GM12878 (cell line): ENCODE results near the gene NR1D2. TPM values are rescaled to one million over a fixed set of nuclear protein-coding genes. Genes with fewer than 3 reads are reported as not detected.

Source experiments
- ATAC-seq: fragments of 200-7000 bp; cut with Tn5 transposase; 3 replicates; pipeline ENCODE4 v1.9.1; 2020; ENCODE audit warnings: mild to moderate bottlenecking, moderate library complexity
- BruUV-seq: library from RNA; stranded (reverse); fragments of 400-500 nt; replicated peaks from 2 replicates; lab custom pipeline; 2021; lab: Mats Ljungman, UMichigan
- CTCF ChIA-PET: fragments of 300-600 bp; sonication (Branson Sonifier 250); formaldehyde crosslinking; extraction: SDS; loops from one replicate; lab custom pipeline; 2021; ENCODE audit warnings: inconsistent platforms; lab: Yijun Ruan, JAX
- POLR2A ChIA-PET: fragments of 350-600 bp; formaldehyde crosslinking; extraction: SDS; loops from one replicate; lab custom pipeline; 2021; ENCODE audit warnings: inconsistent platforms; lab: Charles Lee
- RAD21 ChIA-PET: fragments of 300-600 bp; sonication (Branson Sonifier 250); formaldehyde crosslinking; loops from one replicate; lab custom pipeline; 2023; ENCODE audit warnings: antibody characterized with exemption; ENCODE audit not compliant: unreplicated experiment; lab: Charles Lee
- SMC1A ChIA-PET: fragments of 300-600 bp; sonication (Branson Sonifier 250); formaldehyde crosslinking; loops from one replicate; lab custom pipeline; 2023; ENCODE audit not compliant: unreplicated experiment, uncharacterized antibody; lab: Charles Lee
- DNase-seq: peaks from one replicate; pipeline ENCODE4 v3.0.0-alpha.2; 2011; ENCODE audit warnings: low read depth, low spot score
- FAIRE-seq: peaks from 3 replicates; lab custom pipeline; 2011; peaks lifted over from hg19 to GRCh38; lab: Jason Lieb, UNC
- H2AFZ ChIP-seq: 2 replicates; pipeline ENCODE4 v1.6.0; 2011; ENCODE audit warnings: low read depth, low read length, control low read depth; ENCODE audit not compliant: control insufficient read depth
- H3K27ac ChIP-seq: 2 replicates; pipeline ENCODE4 v1.5.1; 2011; ENCODE audit warnings: control low read depth; ENCODE audit not compliant: control insufficient read depth, insufficient read depth
- H3K27me3 ChIP-seq, 2 experiments: replicated peaks in 1 of 2; 2 replicates each; pipeline versions ENCODE4 v1.6.0 to v1.6.1; 2011; ENCODE audit warnings: low read length in 1 of 2; ENCODE audit not compliant: control insufficient read depth in 2 of 2, insufficient read depth in 2 of 2
- H3K36me3 ChIP-seq, 2 experiments: 2 replicates each; pipeline ENCODE4 v1.5.1; 2011; ENCODE audit warnings: low read length in 1 of 2; ENCODE audit not compliant: control insufficient read depth in 2 of 2, insufficient read depth in 2 of 2
- H3K4me1 ChIP-seq: 2 replicates; pipeline ENCODE4 v1.6.1; 2011; ENCODE audit warnings: mild to moderate bottlenecking, low read length, moderate library complexity, mixed read lengths; ENCODE audit not compliant: control insufficient read depth, insufficient read depth
- H3K4me2 ChIP-seq: 2 replicates; pipeline ENCODE4 v1.6.0; 2011; ENCODE audit warnings: control low read depth; ENCODE audit not compliant: control insufficient read depth, insufficient read depth
- H3K4me3 ChIP-seq: fragments of 200-600 bp; sonication (generic); 2 replicates; pipeline ENCODE4 v1.5.1; 2016
- H3K79me2 ChIP-seq: 2 replicates; pipeline ENCODE4 v1.6.0; 2011; ENCODE audit warnings: low read length; ENCODE audit not compliant: control insufficient read depth, insufficient read depth
- H3K9ac ChIP-seq: 2 replicates; pipeline ENCODE4 v1.8.0; 2011; ENCODE audit warnings: low read length, control low read depth, mixed read lengths; ENCODE audit not compliant: control insufficient read depth, insufficient read depth
- H3K9me3 ChIP-seq: replicated peaks from 3 replicates; pipeline ENCODE4 v1.5.1; 2011; ENCODE audit warnings: mild to moderate bottlenecking, low read length; ENCODE audit not compliant: control insufficient read depth, insufficient read depth
- H4K20me1 ChIP-seq: 2 replicates; pipeline ENCODE4 v1.6.0; 2011; ENCODE audit not compliant: control insufficient read depth, insufficient read depth
- BCL11A ChIP-seq: IDR thresholded peaks from 2 replicates; pipeline ENCODE4 v1.6.1; 2011; ENCODE audit warnings: low read depth, low read length
- EED ChIP-seq: sonication (generic); IDR thresholded peaks from 2 replicates; pipeline ENCODE4 v1.6.1; 2016; ENCODE audit warnings: antibody characterized with exemption, low read depth
- IKZF1 ChIP-seq: fragments of 450-650 bp; conservative IDR thresholded peaks from 2 replicates; pipeline ENCODE4 v1.6.1; 2017; ENCODE audit warnings: antibody characterized with exemption, mild to moderate bottlenecking
- MXI1 ChIP-seq: fragments of 150-350 bp; IDR thresholded peaks from 2 replicates; pipeline ENCODE4 v1.6.1; 2011; ENCODE audit warnings: low read depth, mild to moderate bottlenecking, inconsistent platforms, low read length, improper control_type of control experiment
- NFYB ChIP-seq: IDR thresholded peaks from 2 replicates; pipeline ENCODE4 v1.6.1; 2011; ENCODE audit warnings: low read depth, mild to moderate bottlenecking, low read length, improper control_type of control experiment, moderate library complexity; ENCODE audit not compliant: insufficient read depth
- NR2F1 ChIP-seq: fragments of 450-650 bp; conservative IDR thresholded peaks from 2 replicates; pipeline ENCODE4 v1.6.1; 2017; ENCODE audit warnings: mild to moderate bottlenecking
- POLR2A ChIP-seq: IDR thresholded peaks from 2 replicates; pipeline ENCODE4 v1.6.1; 2011; ENCODE audit warnings: low read depth, mild to moderate bottlenecking, low read length
- RAD21 ChIP-seq: IDR thresholded peaks from 2 replicates; pipeline ENCODE4 v1.6.1; 2011; ENCODE audit warnings: mild to moderate bottlenecking, low read depth, low read length, moderate library complexity; ENCODE audit not compliant: insufficient read depth
- SIN3A ChIP-seq: IDR thresholded peaks from 2 replicates; pipeline ENCODE4 v1.6.1; 2012; ENCODE audit warnings: low read depth, low read length, improper control_type of control experiment
- SP1 ChIP-seq: IDR thresholded peaks from one replicate; pipeline ENCODE4 v1.6.1; 2011; ENCODE audit warnings: low read depth, low read length
- TAF1 ChIP-seq: IDR thresholded peaks from 2 replicates; pipeline ENCODE4 v1.6.1; 2011; ENCODE audit warnings: mild to moderate bottlenecking, low read depth, low read length, borderline replicate concordance
- TARDBP ChIP-seq: IDR thresholded peaks from 2 replicates; pipeline ENCODE4 v1.6.1; 2016; ENCODE audit warnings: borderline replicate concordance
- TCF12 ChIP-seq: IDR thresholded peaks from 2 replicates; pipeline ENCODE4 v1.6.1; 2011; ENCODE audit warnings: low read depth, mild to moderate bottlenecking, low read length
- YY1 ChIP-seq: IDR thresholded peaks from 2 replicates; pipeline ENCODE4 v1.6.1; 2011; ENCODE audit warnings: low read depth, mild to moderate bottlenecking, low read length
- WGBS: methylation state at CpG from one replicate; pipeline ENCODE4 v1.1.6; 2016; ENCODE audit warnings: low lambda C conversion rate; ENCODE audit not compliant: insufficient replicate concordance, insufficient coverage; ENCODE audit errors: missing lambda C conversion rate; 5-methylcytosine and 5-hydroxymethylcytosine counted together
- in situ Hi-C: fragments of 300-500 bp; cut with MboI; formaldehyde crosslinking; loops from 9 replicates; pipeline ENCODE4 v1.14.3; 2018; ENCODE audit warnings: mixed read lengths
- intact Hi-C: fragments of 100-400 bp; cut with micrococcal nuclease; formaldehyde crosslinking; loops from one replicate; pipeline ENCODE4 v1.14.2; 2022; ENCODE audit not compliant: unreplicated experiment
- polyA plus RNA-seq, 11 experiments: library from polyadenylated mRNA; depleted of rRNA in 4 of 11; unstranded in 6 of 11; stranded (reverse) in 5 of 11; fragments of >200 nt; fragmentation: Nextera tagmentation in 4 of 11; fragmentation: Illumina TruSeq in 1 of 11; extraction: Ambion mirVana in 4 of 11; extraction: Trizol in 1 of 11; gene quantifications; 1 replicate in 1 of 11; 2 replicates in 10 of 11; pipeline versions ENCODE4 v1.2.1 to v1.2.3, GENCODE V29; 2011 to 2016; ENCODE audit warnings: inconsistent platforms in 2 of 11, missing spikeins in 2 of 11, low read depth in 1 of 11
- total RNA-seq, 4 experiments: library from RNA; depleted of rRNA in 3 of 4; stranded (reverse); fragments of >200 nt in 3 of 4; fragmentation: Illumina TruSeq in 1 of 4; extraction: Trizol in 1 of 4; gene quantifications; 2 replicates each; pipeline versions ENCODE4 v1.2.1 to v1.2.3, GENCODE V29; 2013 to 2021
- TF ChIP-seq, protein P1 (sequence below): fragments of 450-650 bp; IDR thresholded peaks from 2 replicates; pipeline ENCODE4 v1.6.1; 2018; ENCODE audit warnings: mild to moderate bottlenecking, low read depth, moderate library complexity; ENCODE audit not compliant: partially characterized antibody
- TF ChIP-seq, protein P2 (sequence below): IDR thresholded peaks from 2 replicates; pipeline ENCODE4 v1.6.1; 2012; ENCODE audit warnings: low read depth, low read length, improper control_type of control experiment

NR1D2 gene
- total and polyA plus RNA-seq, 10 of the 15 experiments (the other 5 are each of a cell fraction or from before 2014, with no cell fraction given) = 0.67 to 5.3 (median 2.6) TPM

DNA sequence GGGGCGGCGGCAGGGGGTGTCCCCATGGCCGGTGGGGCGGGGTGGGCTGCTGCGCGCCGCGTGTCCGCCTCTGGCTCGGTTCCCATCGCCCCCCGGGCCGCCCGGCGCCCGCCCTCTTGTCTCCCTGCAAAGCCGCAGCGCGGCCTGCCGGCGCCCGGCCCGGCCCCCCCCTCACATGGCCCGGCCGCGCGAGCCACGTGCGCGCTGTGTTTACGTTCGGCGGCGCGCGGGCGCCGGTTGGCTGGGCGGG lies 502 bp downstream of the NR1D2 start:
- H3K4me2 ChIP-seq = no peak overlapping the region
- CTCF ChIA-PET = interaction anchor here (1.1 to 1.7 kb wide), 2 partner anchors 10 to 57 kb away, joined by 4 read pairs; no protein-coding TSS in a partner anchor
- FAIRE-seq = no peak

More for the DNA sequence above, 502 bp downstream of the NR1D2 start:
- Histone ChIP-seq H3K4me3 (peak overlapping the region; percentile 50; the same call in 1 of the 2 replicates), H3K9ac (no peak overlapping the region; the same call in 1 of the 2 replicates), H3K27me3 (peaks cover 0 to 3% of the 10 kb centered on the region in 2 experiments; a peak in 1 of 4 replicates), H3K36me3 (no peaks in the 10 kb centered on the region), H3K4me1 (peaks cover 12% of the 10 kb centered on the region), H2AFZ (no peak overlapping the region), H3K27ac (peak overlapping the region; percentile 28; the same call in 1 of the 2 replicates), H3K9me3 (no peaks in the 10 kb centered on the region), H4K20me1 (no peaks in the 10 kb centered on the region), H3K79me2 (peaks cover 15% of the 10 kb centered on the region)
- DNase-seq = no peak
- SMC1A ChIA-PET = interaction anchor here (1.1 kb wide), 1 partner anchor 54 kb away, joined by 3 read pairs; no protein-coding TSS in a partner anchor
- WGBS = 1% methylated on average over 33 of the region's 39 CpGs
- no peak for ATAC-seq
- RAD21 ChIA-PET = interaction anchor here (1.9 kb wide), 1 partner anchor 28 kb away, joined by 13 read pairs; the partner anchor contains the start of genes NKIRAS1 and RPL15
- no TSS peak for BruUV-seq
- in situ Hi-C loops (loop anchor here (25.0 kb wide), 1 partner anchor 1842 kb away; the partner anchor contains the start of genes NGLY1 and OXSM), intact Hi-C loops (loop anchor here (5.0 to 10.0 kb wide), 2 partner anchors 183 to 291 kb away; no protein-coding TSS in a partner anchor)
- POLR2A ChIA-PET = interaction anchor here (0.5 to 1.1 kb wide), 2 partner anchors 28 to 31 kb away, joined by 3 to 11 read pairs; partner anchors contain the start of genes NKIRAS1 and RPL15
- peak; percentile 60 for TF ChIP-seq YY1
- TF ChIP-seq SIN3A = 0 out of 2 replicates have a peak, but pooled peaks have one; percentile 63
- 0 out of 2 replicates have a peak, but pooled peaks have one; percentile 5 for TF ChIP-seq TCF12
- TF ChIP-seq BCL11A = no peak
- TF ChIP-seq, protein P1, sequence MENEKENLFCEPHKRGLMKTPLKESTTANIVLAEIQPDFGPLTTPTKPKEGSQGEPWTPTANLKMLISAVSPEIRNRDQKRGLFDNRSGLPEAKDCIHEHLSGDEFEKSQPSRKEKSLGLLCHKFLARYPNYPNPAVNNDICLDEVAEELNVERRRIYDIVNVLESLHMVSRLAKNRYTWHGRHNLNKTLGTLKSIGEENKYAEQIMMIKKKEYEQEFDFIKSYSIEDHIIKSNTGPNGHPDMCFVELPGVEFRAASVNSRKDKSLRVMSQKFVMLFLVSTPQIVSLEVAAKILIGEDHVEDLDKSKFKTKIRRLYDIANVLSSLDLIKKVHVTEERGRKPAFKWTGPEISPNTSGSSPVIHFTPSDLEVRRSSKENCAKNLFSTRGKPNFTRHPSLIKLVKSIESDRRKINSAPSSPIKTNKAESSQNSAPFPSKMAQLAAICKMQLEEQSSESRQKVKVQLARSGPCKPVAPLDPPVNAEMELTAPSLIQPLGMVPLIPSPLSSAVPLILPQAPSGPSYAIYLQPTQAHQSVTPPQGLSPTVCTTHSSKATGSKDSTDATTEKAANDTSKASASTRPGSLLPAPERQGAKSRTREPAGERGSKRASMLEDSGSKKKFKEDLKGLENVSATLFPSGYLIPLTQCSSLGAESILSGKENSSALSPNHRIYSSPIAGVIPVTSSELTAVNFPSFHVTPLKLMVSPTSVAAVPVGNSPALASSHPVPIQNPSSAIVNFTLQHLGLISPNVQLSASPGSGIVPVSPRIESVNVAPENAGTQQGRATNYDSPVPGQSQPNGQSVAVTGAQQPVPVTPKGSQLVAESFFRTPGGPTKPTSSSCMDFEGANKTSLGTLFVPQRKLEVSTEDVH = no peak
- no peak for TF ChIP-seq NR2F1
- TF ChIP-seq MXI1 = peak; percentile 93; the same call in 1 of the 2 replicates
- TF ChIP-seq POLR2A = no peak
- peak; percentile 58 for TF ChIP-seq SP1
- TF ChIP-seq RAD21 = no peak
- no peak for TF ChIP-seq EED
- TF ChIP-seq, protein P2, sequence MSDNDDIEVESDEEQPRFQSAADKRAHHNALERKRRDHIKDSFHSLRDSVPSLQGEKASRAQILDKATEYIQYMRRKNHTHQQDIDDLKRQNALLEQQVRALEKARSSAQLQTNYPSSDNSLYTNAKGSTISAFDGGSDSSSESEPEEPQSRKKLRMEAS = peak; percentile 93; the same call in 1 of the 2 replicates
- no peak for TF ChIP-seq TARDBP
- no peak for TF ChIP-seq IKZF1
- peak; percentile 79; the same call in 1 of the 2 replicates for TF ChIP-seq NFYB
- 0 out of 2 replicates have a peak, but pooled peaks have one; percentile 22 for TF ChIP-seq TAF1
